ENCODE data around the gene JAZF1.

JAZF1 gene

DNA sequence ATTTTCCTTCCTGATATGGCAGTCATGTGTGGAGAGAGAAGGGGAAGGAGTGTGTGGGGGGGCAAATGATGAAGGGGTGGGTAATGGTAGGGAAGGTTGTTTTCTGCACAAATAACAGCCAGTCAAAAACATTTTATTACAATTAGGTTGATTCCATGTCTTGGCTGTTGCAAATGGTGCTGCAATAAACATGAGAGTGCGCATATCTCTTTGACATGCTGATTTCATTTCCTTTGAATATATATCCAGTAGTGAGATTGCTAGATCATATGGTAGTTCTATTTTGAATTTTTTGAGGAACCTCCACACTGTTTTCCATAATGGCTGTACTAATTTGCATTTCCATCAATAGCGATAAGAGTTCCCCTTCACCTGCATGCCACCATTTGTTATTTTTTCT is 10.6 kb upstream of the JAZF1 start:
- DNase-seq, result no peak

- no peak for DNase-seq
These were observed 9.6 kb upstream of the JAZF1 start for GRCh38 chr7:28190077-28190710.

DNA sequence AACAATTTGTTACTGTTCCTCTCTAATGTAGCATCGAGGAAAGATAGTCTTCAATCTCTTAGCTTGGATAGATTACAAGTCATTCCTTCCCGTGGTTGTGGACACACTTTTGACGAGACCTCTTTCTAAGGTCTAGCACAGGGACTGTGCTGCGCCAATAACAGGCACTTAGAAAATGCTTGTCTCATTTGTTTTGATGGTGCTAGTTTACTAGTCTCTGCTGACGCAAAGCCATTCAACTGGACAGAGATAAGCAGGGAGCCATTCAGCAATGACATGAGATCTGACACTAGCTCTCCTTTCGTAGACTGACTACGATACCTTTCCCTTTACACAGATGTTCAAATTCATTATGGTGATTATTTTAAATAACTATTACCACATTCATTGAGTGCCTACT is 6.4 kb upstream of the JAZF1 start:
- no peak for DNase-seq

DNA sequence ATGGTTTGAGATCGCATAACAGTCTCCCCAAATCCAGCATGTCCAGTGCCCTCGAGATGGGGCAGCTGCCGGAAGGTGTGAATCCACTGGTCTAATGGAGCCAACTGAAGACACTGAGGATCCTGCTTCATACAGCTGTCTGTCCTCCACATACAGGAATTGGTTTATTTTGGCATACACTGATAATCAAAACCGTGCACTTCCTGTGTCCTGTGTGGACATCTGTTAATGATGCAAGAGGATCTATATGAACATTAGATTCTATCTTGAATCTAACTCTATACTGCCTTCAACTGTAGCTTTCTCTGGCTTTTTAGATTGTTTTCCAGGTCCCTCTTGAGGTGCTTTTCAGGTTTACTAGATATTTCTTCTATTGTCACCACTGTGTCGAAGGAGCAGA is 3.0 kb upstream of the JAZF1 start:
- DNase-seq, result no peak

DNA sequence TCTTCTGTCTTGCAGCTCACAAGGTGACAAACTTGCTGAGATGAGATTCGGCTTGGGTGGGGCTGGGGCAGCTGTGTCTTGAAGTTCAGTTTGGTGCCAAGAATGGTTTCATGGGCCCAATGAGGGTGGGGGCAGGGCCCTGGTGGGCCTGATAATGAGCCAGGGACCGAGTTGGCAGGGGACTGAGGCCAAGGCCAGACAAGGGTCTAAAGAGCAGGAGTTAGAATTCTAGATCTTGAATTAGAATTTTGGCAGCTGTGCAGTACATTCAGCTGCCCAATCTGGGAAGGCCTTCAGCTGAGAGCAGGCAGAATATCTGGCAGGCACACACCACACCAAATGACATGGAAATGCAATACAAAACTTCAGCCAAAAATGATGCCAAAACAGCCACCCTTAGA is 1.5 kb upstream of the JAZF1 start:
- no peak for DNase-seq

DNA sequence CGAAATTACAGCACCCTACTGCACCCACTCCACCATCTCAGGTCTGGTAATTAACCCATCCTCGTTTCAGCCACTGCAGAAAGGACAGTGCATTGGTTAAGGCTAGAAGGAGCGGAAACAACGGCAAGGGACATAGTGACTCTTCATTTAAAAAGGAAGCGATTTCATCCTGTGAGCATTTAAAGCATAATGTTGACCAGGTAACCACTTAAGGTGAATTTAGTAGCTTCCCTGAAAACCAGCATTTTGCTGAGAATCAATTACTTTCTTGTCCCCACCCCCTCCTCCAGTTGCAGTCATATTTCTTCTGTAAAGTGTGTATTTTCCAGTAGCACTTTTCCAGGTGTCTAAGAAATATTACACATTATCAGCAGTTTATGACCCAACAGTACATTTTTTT is 821 bp upstream of the JAZF1 start:
- no peak for DNase-seq

DNA sequence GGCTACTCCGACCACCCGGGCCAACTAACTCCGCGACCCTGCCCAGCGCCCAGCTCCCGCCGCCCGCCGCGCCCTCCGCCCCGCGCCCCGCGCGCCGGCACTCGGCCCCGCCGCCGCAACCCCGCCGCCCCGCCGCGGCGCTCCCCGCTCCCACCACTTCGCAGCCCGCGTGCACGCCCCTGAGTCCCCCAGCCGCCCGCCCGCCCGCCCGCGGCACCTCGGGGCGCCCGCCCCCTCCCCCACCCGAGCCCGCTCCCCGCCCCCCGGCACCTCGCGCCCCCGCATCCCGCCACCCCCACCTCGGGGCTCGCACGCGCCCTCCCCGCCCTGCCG is 598 bp downstream of the JAZF1 start:
- no peak for DNase-seq

- DNase-seq, result peak; percentile 74
These were observed 1.2 kb downstream of the JAZF1 start for GRCh38 chr7:28179120-28180030.

- DNase-seq, result no peak
These were observed 2.0 kb downstream of the JAZF1 start for GRCh38 chr7:28178599-28178998.

DNA sequence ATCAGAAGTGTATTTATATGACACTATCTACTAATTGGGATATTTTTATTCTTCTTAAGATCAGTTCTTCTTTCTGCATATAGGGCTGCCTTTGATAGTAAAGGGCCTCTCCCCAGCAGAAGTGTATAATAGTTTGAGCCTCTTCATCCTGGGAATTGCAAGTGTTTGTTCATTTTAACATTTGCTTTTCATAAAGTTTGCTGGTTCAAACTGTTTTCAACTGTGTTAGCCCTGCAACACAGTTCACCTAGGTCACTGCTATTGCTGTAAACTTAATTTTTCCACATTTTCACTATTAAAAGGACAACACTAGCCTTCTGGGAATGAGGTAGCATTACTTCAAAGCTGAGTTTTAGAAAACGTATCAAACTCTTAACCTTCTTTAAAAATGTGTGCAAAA is 2.8 kb downstream of the JAZF1 start:
- DNase-seq, result no peak

- no peak for DNase-seq
These were observed 4.0 kb downstream of the JAZF1 start for GRCh38 chr7:28176645-28177044.

GRCh38 chr7:28176174-28176573 is 4.4 kb downstream of the JAZF1 start:
- no peak for DNase-seq

DNA sequence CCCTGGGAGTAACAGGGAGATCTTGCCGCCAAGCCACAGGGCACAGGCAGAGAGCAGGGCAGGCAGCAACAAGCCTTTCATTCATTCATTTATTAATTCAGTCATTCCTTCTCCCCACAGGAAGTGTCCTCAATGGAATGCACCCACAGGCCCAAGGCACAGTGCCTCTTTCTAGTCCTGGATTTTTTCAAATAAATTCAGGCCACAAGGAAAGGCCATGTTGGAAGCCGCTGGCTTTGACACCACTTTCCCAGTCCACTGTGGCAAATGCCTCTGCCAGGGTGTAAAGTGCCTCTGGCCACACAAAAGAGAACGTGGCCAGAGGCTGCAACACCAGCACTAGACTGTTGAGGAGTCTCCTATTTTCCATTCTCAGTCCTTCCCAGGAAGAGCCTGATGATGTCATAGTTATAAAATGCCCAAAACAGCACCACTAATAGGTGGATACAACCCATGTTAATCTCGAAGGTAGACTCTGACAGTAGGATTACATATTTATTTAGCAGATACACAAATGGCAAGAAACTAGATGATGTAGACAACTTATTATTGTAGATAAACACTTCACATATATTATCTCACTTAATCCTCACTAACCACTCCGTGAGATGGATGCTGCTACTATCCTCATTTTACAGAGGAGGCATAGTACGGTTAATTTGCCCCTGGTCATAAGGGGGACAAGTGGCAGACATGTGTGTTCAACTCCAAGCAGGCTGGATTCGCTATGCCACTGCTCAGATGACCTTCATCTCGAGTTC is 5.5 kb downstream of the JAZF1 start:
- no peak for DNase-seq

GRCh38 chr7:28174442-28174841 is 6.2 kb downstream of the JAZF1 start:
- DNase-seq, result no peak

- DNase-seq, result no peak
These were observed 7.1 kb downstream of the JAZF1 start for GRCh38 chr7:28173531-28173930.

- DNase-seq, result no peak
These were observed 7.6 kb downstream of the JAZF1 start for GRCh38 chr7:28172958-28173357.

DNA sequence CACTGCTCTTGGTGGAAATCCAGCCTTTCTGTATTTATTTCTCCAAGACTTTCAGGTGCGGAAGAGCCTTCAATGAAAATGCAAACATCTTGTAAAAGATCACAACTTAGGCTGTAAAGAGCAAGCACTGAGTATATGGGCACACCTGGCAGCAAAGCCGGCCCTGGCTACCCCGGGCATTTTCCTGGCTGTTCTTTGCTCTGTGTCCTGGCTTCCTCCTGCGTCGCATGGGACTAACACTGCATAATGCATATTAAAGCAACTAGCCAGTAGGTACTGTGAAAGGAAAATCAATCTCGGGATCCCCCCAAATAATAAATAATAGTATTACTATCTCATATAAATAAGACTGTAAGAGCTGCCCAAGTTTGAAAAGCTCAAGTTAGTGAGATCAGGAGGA is 9.9 kb downstream of the JAZF1 start:
- no peak for DNase-seq

GRCh38 chr7:28169230-28169629 is 11.4 kb downstream of the JAZF1 start:
- no peak for DNase-seq

- DNase-seq, result no peak
These were observed 12.0 kb downstream of the JAZF1 start for GRCh38 chr7:28168393-28169158.

GRCh38 chr7:28166982-28167715 is 13.4 kb downstream of the JAZF1 start:
- DNase-seq, result no peak

- DNase-seq, result no peak
These were observed 14.3 kb downstream of the JAZF1 start for GRCh38 chr7:28165961-28166955.

Data from activated CD8-positive, alpha-beta memory T cell treated with anti-CD3 and anti-CD28 coated beads, Interleukin-2, amount 50 U/mL, for 4 hours (primary cell).